ENCODE data around the gene DGKG.

DGKG gene

GRCh38 chr3:186102687-186103086 lies 259.3 kb downstream of the DGKG start:
- no peak for DNase-seq

GRCh38 chr3:186100398-186100797 lies 261.6 kb downstream of the DGKG start:
- DNase-seq = no peak

- DNase-seq = no peak
Measured at GRCh38 chr3:186099178-186099577, 262.9 kb downstream of the DGKG start.

- DNase-seq = no peak
Measured at GRCh38 chr3:186098740-186099139, 263.3 kb downstream of the DGKG start.

- DNase-seq = no peak
Measured at GRCh38 chr3:186097663-186098451, 264.2 kb downstream of the DGKG start.

- DNase-seq = no peak
Measured at GRCh38 chr3:186097317-186097662, 264.7 kb downstream of the DGKG start.
